Kidney tubule cell (primary cell): ENCODE results near the gene ADARB2.
"Not testable (repeated sequence)": the region's sequence is repeated elsewhere in the genome, so short reads cannot be mapped to it uniquely, and the experiment has no call there.

Source experiments
- DNase-seq: peaks from one replicate; pipeline ENCODE4 v3.0.0-alpha.2; 2018; ENCODE audit warnings: low spot score

ADARB2 gene

GRCh38 chr10:1169981-1170866, 567.1 kb downstream of the ADARB2 start:
- no peak for DNase-seq

DNA sequence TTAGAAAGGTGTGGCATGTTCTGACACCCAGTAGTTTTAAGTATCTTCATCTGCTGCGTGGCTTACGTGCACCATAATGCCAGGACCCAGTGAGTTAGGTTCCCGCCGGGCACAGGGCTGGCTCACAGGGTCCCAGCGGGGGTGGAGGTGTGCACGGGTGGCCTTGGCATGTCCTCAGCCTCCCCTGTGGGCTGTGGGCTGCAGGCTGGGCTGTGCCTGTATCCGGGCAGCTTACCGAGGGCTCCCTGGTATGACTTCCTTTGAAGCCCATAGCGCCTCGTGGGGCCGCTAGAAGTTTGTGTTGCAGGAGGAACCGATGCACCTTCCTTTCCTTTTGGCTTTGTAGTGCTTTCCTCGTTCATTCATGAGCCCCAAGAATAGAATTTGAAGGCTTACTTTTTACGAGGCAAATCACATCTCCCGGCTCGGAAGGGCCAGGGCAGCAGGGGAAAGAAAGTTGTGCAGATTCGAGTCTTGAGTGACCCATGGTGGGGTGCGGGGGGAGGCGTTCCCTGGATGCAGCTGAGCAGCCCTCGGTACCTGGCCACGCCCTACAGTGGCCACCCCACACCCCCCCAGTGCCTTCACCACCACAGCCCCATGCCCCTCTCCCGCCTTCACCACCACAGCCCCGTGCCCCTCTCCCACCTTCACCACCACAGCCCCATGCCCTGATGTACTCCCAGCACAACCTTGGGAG, 568.0 kb downstream of the ADARB2 start:
- DNase-seq, result no peak

- DNase-seq, result no peak
These were observed 568.6 kb downstream of the ADARB2 start for GRCh38 chr10:1168763-1169162.

DNA sequence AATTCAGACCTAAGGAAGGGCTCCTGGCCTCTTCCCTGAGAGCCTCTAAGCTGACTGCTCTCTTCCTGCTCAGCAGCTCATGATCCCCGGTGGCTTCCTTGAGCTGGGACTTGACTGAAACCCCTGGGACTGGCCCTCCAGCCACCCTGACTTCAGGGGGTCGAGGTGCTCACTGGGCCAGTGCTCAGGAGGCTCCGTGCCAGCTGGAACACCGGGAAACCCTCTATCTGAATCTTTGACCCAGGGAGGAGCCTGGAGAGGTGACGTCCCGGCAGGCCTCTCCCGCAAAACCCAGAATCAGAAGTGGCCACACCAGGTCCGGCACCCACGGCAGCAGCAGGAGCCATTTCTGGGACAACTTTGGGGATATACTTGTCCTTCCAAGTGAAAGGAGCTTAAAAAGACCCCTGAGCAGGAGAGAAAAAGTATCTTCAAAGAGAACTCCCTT, 570.5 kb downstream of the ADARB2 start:
- no peak for DNase-seq

DNA sequence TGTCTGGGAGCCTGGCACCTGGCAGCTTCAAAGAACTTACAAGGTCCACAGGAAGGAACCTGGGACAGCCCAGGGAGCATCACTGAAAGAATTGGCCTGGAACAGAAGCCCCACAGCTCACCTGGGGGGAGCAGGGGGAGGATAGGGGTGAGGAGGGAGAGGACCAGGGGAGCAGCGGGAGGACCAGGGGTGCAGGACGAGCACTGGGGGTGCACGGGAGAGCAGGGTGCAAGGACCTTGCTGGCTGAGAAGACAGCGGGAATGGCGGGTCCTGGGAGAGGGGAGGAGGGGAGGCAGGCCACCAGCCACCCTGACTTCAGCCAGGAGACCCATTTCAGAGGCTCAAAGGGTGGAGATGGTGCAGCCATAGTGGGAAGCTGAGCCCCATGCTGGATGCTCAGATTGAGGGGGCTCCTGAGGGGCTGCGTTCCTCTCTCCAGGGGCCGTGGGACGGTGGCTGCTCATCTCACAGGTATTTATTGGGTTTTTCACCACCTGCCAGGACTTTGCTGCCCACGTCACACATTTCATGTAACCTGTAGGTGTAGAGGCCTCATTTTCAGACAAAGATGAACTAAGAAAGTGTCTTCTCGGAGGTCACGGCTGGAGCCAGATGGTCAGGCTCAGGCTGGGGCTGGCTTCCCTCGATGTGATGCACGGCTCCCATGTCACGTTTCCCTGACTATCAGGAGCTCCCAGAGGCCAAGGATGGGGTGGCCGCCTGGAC, 571.1 kb downstream of the ADARB2 start:
- DNase-seq, result no peak

DNA sequence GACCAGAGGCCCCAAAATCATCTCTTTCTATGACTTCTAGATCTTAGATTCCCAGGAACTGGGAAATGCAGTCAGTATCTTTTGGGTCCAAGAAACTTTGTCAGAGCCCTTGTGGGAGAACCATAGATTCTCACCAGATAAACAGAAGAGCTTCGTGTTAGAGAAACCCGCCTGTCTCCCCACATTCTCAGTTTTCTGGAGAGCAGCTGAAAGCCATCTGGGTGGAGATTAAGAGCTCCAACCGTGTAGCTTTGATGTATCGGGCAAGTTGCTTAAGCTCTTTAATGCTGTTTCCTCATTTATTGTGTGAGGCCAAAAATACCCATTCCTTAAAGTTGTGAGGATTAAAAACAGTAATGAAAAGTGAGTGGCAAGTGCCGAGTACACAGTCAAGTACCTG, 573.5 kb downstream of the ADARB2 start:
- DNase-seq, result no peak

DNA sequence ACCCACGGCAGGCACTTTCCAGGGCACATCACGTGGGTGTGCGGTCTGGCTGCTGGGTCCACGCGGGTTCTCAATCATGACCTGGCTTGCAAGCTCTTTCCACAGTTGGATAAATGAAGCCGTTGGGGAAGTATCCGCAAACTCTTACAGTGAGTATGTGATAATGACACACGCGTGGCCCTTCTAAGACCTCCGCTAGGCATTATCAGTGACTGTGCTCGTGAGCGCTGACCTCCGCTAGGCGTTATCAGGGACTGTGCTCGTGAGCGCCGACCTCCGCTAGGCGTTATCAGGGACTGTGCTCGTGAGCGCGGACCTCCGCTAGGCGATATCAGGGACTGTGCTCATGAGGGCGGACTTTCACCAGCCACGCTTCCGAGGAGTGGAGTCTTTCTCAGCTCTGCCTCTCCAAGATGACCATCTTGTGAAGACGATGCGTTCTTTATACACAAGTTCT, 574.1 kb downstream of the ADARB2 start:
- no peak for DNase-seq

DNA sequence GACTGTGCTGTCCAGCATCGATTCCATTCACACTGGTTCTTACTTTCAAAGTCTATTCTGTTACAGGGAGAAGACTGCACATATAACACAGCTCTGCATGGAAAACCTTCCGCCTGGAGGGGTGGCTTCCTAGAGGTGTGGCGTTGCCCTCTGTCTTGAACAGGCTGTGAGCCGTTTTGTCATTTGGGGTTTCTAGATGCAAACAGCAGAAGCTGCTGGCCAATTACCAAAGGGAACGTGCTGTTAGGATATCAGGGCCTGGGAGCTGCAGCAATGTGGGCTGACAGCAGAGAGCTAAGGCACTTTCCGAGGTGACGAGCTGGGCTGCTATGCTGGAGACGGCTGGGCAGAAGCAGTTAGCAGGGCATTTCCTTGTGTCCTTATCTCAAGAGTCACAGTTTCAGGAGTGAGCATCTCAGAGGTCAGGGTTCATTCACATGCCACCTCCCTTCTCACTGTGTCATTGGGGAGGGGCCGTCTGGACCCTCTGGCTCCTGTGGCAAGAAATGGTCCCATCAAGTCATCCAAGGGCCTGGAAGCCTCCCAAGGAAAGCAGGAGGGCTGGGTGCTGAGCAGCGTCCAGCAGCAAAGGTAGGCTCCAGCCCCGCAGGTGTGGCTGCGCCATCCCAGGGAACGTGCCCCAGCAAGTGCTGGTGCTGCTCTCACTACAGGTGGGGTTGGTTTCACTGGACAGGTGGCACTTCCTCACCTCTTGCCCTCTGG, 574.7 kb downstream of the ADARB2 start:
- DNase-seq, result no peak

- not testable (repeated sequence) for DNase-seq
These were observed 576.0 kb downstream of the ADARB2 start for GRCh38 chr10:1161315-1161673.

DNA sequence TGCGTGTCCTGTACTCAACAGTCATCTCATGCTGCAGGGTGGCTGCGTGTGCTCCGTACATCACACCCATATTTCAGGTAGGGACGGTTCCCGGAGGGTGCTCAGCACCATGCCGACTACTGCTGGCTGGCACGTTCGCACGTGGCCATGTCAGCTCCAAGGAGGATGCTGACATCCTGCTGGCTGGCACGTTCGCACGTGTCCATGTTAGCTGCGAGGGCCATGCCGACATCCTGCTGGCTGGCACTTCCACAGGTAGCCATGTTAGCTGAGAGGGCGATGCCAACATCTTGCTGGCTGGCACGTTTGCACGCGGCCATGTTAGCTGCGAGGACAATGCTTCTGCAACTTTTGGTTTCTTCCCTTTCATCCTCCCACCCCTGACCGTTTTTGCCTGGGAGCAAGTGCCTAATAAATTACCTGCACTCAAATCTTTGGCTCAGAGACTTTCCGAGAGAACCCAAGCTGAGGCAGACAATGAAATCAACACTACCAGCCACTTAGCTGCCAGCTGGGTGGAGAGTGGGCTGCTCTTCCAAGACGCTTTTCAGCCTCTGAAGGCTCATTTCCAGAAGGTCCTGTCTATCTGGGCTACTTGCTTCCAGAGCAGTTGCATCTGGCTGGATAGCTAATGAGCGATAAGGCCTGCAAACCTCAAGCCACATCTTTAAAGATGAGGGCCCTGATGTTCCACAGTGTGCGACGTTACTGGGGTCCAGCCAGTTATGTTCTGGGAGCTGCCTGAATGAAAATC, 576.6 kb downstream of the ADARB2 start:
- no peak for DNase-seq

DNA sequence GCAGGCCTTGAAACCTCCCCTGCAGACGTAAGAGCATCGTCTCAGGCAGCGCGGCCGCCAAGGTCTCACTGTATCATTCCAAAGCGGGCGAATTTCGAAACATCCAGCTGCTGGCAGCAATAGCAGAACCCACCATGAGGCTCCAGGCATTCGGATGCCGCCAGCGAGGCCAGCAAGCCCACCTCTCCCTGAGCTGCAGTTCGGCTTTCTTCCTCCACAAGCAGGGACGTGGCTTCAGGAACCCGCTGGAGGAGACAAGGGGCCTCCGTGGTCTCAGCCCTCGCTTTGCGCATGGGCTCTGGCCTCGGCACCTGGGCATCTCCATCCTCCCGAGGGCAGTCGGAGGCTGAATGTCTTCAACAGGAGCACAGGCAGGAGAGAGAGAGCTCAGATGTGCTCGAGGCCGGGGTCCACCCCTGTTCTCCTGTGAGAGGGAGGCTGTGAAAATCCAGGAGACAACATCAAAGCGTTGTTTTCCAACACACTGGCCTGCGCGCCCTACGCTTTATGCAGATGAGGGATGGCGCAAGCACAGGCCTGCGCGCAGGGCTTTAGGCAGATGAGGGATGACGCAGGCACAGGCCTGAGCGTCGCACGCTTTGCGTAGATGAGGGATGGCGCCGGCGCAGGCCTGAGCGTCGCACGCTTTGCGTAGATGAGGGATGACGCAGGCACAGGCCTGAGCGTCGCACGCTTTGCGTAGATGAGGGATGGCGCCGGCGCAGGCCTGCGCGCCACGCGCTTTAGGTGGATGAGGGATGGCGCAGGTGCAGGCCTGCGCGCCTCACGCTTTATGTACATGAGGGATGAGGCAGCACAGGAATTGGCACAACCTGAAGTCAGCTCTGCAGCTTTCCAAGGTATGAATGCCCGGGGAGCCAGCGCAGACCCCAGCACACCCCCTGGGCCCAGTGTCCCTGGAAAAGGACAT, 577.9 kb downstream of the ADARB2 start:
- DNase-seq, result no peak

GRCh38 chr10:1158536-1158935, 578.8 kb downstream of the ADARB2 start:
- not testable (repeated sequence) for DNase-seq

- no peak for DNase-seq
These were observed 579.3 kb downstream of the ADARB2 start for GRCh38 chr10:1158066-1158465.

DNA sequence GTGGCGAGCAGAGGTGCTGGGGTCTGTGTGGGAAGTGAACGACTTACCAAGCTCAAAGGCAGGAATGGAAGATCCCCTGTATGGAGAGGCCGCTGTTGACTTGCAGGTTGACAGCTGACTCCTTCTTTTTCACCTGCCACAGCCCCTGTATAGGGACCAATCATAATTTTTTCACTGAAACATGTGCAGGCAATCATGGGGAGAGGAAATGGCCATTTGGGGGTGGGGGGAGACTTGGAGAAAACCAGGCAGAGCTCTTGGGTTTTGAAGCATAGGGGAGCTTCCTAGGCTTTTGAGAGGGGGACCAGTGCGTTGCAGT, 579.8 kb downstream of the ADARB2 start:
- DNase-seq, result no peak

DNA sequence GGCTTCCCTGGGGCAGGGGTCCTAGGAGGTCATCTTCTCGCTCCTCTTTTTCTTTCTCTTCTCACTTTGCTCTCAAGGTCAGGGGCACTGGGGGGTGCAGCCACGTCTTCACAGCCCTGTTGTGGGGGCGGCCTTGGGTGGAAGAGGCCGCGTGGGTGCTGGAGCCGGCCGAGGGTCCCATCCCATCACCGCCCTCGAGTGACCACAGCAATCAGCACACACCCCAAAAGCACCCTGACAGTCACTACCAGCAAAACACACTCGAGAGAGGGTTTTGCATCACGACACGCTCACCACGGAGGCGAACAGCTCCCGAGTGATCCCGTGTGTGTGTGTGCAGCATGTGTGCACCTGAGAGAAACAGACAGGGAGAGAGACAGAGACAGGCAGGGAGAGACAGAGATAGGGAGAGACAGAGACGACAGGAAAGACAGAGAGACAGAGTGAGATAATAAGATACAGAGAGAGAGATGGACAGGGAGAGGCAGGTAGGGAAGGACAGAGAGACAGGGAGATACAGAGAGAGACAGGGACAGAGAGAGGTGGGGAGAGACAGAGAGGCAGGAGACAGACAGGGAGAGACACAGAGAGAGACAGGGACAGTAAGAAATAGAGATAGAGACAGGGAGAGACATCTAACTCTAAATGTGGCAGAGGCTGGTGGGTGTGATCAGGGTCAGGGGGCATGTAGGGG, 580.3 kb downstream of the ADARB2 start:
- no peak for DNase-seq

DNA sequence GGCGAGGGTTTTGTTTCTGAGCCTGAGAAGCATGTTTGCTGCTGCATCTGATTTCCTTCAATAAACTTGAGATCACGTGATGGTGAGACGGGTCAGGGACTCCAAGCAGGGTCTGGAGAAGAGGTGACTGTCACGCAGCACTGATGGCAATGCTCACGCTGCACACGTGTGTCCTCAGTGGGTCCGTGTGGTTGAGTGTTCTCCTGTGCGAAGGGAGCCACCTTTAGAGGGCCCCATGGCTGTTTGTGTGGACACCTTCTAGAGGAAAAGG, 580.8 kb downstream of the ADARB2 start:
- no peak for DNase-seq

DNA sequence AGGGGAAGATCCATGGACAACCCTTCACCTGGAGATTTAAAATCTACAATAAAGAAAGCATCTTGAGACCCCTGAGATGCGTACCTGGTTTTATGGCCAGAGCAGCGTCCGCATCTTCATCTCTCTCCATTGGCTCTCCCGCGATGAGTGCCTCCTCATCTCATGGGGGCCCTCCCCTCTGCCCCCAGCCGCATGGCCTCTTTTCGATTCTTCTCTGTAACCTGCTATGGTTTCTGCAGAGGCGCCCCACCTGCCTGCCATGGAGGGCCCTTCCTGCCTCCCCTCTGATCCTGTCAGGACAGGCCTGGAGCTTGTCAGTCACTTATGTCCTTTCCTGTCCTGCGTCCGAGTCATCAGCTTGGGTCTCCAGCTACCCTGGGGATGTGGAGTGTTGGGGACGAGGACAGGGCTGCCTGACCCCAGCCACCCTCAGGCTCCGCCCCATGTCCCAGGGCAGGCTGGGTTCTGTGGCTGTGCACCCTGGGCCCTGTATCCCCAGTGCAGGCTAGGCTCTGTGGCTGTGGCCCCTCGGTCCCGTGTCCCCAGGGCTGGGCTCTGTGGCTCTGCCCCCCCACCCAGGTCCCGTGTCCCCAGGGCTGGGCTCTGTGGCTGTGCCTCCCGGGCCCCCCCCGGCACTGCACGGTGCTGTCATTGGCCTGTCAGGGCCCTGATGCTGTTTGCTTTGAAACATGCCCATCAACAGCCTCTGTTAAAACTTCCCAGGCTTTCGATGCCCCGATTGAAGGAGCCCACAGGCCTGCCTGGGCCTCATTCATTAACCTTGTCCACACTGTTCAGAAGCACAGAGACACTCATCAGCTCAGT, 581.3 kb downstream of the ADARB2 start:
- DNase-seq, result no peak

- DNase-seq, result no peak
These were observed 582.6 kb downstream of the ADARB2 start for GRCh38 chr10:1154531-1155295.
